ENCODE measurements around the gene ZNF423.

ZNF423 gene

GRCh38 chr16:49532873-49533272, 323.0 kb downstream of the ZNF423 start:
- DNase-seq (ENCODE audit: low read depth in 2 of 2) = no peak

GRCh38 chr16:49531931-49532840, 323.7 kb downstream of the ZNF423 start:
- no peak for DNase-seq (ENCODE audit: low read depth in 2 of 2)

DNA sequence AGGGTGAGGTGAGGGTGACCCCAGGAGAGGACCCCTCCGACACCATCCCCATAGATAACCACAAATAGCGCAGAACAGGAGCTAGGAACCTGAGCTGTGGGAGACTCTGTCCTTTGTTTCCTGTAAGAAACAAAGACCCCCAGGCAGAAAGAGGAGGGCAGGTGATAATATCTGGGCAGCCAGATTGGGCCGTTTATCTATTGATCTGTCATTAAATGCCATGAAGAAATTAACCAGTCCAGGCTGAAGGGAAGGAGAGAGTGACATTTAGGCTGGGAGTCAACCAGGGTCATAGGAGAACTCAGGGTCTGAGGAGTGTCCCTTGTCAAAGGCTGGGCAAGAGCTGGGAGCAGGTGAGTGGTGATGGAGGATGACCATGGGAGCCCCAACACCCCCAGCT, 324.5 kb downstream of the ZNF423 start:
- no peak for DNase-seq (ENCODE audit: low read depth in 2 of 2)

DNA sequence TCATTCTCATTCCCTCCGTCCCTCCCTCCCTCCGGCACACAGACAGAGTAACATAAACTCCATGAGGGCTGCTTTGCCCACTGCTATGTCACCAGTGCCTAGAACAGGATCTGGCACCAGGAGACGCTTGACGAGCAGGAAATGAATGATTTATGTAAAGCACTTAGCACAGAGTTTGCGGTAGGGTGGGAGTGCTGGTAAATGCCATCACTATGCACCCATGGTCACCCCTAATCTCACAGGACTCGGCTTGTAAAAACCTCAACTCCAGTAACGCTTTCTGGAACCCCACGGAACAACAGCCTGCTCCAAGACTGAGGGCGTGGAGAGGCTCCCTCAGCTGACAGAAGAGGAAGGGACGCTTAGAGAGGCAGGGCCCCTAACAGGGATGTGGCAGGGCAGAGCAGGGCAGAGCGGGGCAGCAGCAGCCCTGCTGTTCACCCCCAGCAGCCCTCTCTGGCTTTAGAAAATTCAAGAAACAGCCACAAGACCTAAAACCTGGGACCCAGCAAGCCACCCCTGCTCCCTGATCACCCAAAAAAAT, 325.4 kb downstream of the ZNF423 start:
- no peak for DNase-seq (ENCODE audit: low read depth in 2 of 2)

DNA sequence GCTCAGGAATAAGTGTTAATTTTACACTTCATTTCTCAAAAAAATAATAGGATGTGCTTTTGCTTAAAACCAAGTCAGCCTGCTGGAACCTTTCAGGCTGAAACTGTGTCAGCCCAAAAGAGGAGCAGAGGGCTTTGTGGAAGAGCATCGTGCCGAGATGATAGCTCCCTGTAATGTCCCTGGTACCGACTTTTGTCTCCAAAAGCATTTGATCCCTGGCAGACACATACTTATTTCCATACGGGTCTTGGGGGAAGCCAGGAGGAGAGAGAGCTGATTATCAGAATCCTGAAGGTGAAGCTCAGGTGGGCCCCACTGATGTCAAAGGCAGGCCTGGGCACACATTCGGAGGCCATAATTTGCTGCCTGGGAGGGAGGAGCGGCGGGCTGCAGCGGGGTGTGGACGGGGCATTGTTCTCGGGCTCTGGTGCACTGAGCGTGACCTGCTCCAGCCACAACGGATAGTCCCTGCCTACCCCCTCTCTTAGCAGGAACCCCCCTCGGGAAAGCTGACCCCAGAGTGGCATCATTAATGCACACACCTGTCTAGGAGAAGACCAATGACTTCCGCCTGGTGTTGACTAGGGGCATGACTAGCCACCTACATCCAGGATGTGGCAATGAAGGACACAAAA, 326.4 kb downstream of the ZNF423 start:
- DNase-seq (ENCODE audit: low read depth in 2 of 2) = no peak

DNA sequence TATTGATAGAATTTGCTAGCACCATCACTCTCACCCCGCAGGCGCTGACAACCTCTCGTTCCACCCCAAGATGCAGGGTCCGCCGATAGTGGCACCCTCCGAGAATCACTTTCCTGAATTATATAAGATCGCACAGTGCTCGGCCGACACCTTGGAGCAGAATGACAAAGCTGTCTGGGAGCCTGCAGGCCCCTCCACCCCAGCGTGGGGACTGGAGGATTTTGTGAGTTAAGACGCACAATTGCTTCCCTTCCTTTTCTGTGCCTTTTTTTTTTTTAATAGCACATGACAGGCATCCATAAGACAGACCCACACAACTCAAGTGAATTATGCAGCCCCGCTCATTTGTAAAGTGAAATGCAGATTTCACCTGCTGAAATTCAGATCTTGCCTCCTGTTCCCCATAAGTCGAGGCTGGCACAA, 327.0 kb downstream of the ZNF423 start:
- DNase-seq (ENCODE audit: low read depth in 2 of 2) = no peak

DNA sequence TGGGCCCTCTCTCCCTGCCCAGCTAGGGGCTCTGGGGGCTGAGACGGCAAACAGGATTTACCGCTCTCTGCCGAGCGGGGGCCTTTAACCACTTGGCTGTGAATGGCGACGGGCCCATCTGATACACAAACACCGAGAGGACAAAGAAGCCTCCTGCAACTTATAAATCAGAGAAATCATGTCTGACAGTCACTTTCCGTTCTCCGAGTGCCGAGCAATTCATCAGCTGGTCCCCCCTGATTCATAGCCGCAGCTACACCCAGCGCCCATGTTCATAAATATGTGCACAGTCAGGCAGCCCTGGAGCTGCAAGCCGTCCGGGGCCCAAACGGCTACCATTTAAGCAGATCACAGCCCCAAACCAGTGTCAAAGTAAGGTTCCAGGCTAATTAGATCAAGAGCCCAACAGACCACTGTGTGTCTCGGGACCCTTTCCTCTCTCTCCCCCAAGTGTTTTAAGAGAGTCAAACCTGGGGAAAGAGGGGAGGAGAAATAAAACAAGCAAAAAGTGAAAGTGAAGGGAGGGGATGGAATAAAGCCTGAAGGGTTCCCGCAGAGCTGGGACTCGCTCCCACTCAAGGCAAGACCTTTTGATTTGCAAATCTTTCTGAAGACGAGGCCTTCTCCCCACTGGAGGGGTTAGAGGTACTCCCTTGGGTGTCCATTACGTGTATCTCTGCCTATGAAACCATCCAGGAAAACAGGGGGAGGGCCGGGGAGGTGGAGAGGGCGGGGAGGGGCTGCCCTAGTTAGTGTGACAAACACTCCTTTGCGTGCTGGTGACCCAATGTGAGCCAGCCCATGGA, 327.6 kb downstream of the ZNF423 start:
- no peak for DNase-seq (ENCODE audit: low read depth in 2 of 2)

DNA sequence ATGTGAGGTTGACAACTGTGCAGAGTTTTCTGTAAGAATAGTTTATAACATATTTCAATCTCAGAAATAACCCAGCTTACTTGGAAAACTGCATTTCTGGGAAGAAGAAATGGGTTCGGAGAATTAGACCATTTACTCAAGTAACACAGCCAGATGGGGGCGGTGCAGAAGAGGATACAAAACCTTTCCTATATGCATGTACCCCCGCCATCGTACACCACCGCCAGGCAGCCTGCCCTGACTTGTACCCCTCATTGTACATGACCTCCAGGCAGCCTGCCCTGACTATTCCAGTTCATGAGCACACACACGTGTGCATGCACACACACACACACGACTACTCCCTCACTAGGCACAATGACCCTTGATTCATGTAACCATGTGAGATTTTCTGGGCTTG, 328.3 kb downstream of the ZNF423 start:
- DNase-seq (ENCODE audit: low read depth in 2 of 2) = no peak

GRCh38 chr16:49526860-49527365, 329.0 kb downstream of the ZNF423 start:
- DNase-seq (ENCODE audit: low read depth in 2 of 2) = no peak

DNA sequence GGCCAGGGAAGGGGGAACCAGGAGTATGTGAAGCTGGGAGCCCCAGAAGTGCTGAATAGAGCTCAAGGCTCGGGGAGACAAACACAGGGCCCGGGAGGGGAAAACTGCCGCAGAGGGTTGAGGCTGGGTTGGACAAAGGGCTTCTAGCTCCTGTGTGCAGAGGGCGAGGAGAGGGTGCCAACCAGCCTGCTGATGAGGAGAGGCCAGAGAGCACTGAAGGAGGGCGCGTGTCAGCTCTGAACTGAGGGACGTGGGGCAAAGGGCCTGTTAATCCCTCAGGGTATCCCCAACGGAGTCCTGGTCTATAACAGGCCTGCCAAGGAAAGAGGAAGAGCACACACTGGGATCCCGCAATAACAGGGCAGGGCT, 331.0 kb downstream of the ZNF423 start:
- DNase-seq (ENCODE audit: low read depth in 2 of 2) = no peak

- DNase-seq (ENCODE audit: low read depth in 2 of 2) = no peak
These were observed 331.5 kb downstream of the ZNF423 start for GRCh38 chr16:49524216-49524946.

GRCh38 chr16:49523435-49524159, 332.3 kb downstream of the ZNF423 start:
- DNase-seq (ENCODE audit: low read depth in 2 of 2) = no peak

DNA sequence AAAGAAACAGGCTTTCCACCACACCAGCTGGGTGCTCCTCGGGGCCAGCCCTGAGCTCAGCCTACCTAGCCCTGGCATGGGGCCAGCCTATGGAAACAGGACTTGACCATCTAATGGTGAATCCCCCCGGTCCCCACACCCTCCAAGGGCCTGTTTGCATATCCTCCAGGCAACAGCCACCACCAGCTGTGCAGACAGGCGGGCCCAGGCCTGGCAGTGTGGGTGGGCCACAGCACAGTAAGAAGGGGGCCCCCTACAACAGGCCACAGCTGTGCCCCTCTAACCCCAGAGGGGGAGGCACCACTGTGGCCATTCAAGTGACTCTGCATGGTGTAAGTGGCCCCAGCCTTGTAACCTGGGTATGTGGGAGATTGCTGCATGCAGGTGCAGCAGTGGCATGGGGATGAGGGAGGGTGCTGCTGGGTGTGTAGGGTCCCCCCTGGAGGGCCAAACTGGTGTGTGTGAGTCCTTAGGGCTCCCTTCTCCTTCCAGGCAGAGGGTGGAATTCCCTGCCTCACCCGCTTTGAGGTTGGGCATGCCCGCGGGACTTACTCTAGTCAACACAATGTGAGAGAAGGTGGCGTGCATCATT, 334.1 kb downstream of the ZNF423 start:
- DNase-seq (ENCODE audit: low read depth in 2 of 2) = no peak

- no peak for DNase-seq (ENCODE audit: low read depth in 2 of 2)
These were observed 335.3 kb downstream of the ZNF423 start for GRCh38 chr16:49520492-49521038.

DNA sequence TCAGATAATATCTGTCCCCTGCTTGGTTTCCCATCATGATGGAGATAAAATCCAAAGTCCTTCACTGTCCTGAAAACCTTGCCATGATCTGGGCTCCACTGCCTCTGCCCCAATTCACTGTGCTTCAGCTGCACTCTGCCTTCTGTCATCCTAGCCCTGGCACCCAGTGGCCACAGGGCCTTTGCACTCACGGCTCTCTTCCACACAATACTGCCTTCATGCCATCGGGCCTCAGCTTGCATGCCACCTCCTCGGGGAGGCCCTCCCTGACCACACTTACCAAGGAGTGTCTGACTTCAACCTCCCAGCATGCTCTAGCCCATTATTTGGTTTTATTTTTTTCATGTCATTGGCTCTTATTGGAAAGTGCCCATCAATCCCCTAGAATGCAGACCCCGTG, 336.2 kb downstream of the ZNF423 start:
- DNase-seq (ENCODE audit: low read depth in 2 of 2) = no peak

DNA sequence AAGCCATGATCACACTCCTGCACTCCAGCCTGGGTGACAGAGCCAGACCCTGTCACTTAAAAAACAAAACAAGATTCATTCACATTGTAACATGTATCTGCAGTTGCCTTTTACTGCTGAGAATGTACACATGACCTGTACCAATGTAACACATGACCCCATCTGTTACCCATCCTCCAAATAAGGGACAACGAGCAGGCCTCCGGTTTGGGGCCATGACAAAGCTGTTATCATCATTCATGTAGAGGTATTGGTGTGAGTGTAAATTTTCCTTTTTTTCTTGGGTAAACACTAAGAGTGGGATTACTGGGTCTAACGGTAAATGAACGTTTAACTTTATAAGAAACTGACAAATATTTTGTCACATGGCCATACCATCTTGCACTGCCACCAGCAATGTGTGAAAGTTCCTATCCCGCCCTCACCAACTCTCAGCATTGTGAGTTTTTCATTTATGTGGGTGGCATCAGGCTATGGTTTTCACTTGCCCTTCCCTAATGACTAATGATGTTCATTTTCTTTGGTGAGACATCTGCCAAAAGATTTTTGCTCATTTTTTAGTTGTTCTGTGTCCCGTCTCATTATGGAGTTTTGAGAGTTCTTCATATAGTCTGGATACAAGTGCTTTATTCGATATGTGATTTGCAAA, 336.8 kb downstream of the ZNF423 start:
- DNase-seq (ENCODE audit: low read depth in 2 of 2) = no peak

GRCh38 chr16:49516382-49517036, 339.4 kb downstream of the ZNF423 start:
- no peak for DNase-seq (ENCODE audit: low read depth in 2 of 2)

DNA sequence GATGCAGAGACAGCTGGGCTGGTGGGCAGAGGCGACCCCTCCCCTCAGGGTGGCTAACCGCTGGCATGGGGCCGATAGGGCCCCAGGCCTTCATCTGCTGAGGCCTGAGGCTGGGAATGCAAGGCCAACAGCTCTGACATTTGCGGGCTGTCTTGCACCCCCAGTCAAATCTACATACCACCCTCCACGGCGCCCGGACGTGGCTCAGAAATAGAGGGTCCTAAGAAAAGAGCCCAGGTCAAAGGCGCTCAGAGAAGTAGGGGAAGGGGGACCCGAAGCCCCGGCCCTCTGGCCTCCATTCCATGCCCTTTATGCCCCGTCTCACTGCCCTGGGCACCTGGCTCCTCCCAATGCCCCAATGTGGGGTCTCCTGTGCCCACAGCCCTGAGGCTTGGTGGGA, 340.1 kb downstream of the ZNF423 start:
- DNase-seq (ENCODE audit: low read depth in 2 of 2) = no peak

DNA sequence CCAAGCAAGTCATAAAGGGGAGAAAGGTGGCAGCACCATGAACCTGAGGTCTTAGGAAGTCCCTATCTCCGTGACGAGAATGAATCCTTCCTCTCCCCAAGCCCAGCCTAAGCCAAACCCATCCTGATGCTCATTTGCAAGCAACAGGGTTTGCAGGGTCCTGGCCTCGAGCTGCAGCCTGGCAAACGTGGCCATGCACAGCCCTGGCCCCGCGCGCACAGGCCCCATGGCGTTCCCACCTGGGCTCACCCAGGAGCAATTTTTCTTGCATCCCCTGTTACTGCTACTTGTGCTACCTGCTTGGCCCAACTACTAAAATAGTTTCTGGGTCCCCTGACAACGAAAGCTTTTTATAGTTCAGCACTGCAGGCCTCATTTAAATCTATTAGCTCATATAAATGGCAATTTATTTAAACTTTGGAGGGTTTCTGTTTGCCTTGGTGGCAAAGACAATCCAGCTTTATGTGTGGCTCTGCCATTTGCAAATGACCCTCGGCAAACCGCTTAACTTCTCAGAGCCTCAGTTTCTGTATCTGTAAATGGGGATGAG, 340.8 kb downstream of the ZNF423 start:
- DNase-seq (ENCODE audit: low read depth in 2 of 2) = no peak
